HEK293 (cell line): Measurements from ENCODE around the gene CTPS2.
"Not testable (repeated sequence)": the region's sequence is repeated elsewhere in the genome, so short reads cannot be mapped to it uniquely, and the experiment has no call there.

Experiments
- REPIN1 ChIP-seq: fragments of 450-650 bp; formaldehyde crosslinking; IDR thresholded peaks from 2 replicates; pipeline ENCODE4 v1.5.1; 2017; ENCODE audit warnings: missing biosample characterization, missing genetic modification characterization, low read depth
- ZBTB8A ChIP-seq: fragments of 450-650 bp; formaldehyde crosslinking; IDR thresholded peaks from 2 replicates; pipeline ENCODE4 v1.5.1; 2016; ENCODE audit warnings: missing biosample characterization, missing genetic modification characterization
- ZNF354C ChIP-seq: fragments of 450-650 bp; formaldehyde crosslinking; IDR thresholded peaks from 2 replicates; pipeline ENCODE4 v1.5.1; 2016; ENCODE audit warnings: missing biosample characterization, missing genetic modification characterization, low read depth, borderline replicate concordance
- ZNF629 ChIP-seq: fragments of 450-650 bp; formaldehyde crosslinking; IDR thresholded peaks from 2 replicates; pipeline ENCODE4 v1.5.1; 2017; ENCODE audit warnings: missing biosample characterization, missing genetic modification characterization
- TF ChIP-seq, protein P1 (sequence below): fragments of 450-650 bp; formaldehyde crosslinking; IDR thresholded peaks from 2 replicates; pipeline ENCODE4 v1.5.1; 2016; ENCODE audit warnings: missing biosample characterization, missing genetic modification characterization
- TF ChIP-seq, protein P2 (sequence below): fragments of 450-650 bp; formaldehyde crosslinking; IDR thresholded peaks from 2 replicates; pipeline ENCODE4 v1.5.1; 2016; ENCODE audit warnings: missing biosample characterization, missing genetic modification characterization
- TF ChIP-seq, protein P3 (sequence below): fragments of 450-650 bp; formaldehyde crosslinking; IDR thresholded peaks from 2 replicates; pipeline ENCODE4 v1.5.1; 2016; ENCODE audit warnings: missing biosample characterization, missing genetic modification characterization
- TF ChIP-seq, protein P4 (sequence below): fragments of 450-650 bp; formaldehyde crosslinking; IDR thresholded peaks from 2 replicates; pipeline ENCODE4 v1.5.1; 2016; ENCODE audit warnings: missing biosample characterization, missing genetic modification characterization

DNA sequence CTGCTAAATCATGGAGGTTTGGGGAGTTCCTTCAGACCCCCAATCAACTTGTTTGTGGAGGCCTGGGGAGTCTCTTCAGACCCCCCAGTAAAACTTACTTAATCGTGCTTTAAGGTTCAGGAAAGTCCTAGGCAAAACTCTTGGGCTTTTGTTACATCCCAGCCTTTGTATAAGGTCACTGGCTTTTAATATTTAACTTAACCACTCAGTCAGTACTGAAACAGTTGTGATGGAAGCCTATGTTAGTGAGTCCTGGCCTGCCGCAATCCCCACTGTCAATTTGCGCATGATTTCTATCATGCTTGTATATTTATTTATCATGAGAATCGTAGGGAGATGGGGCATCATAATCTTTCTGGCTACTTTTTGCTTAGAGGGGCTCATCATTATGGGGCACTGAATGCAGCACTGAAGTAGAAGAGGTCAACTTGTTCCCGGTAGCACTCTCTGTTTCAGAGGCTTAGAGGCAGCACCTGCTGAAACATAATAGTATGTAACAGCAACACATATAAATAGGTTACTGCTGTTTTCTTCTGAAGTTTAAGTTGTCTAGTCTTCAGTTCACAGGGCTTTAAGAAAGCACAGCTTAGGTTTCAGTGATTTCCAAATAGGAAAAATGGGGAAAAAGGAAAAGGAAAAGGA is 14.0 kb upstream of the CTPS2 start:
- TF ChIP-seq, protein P1, sequence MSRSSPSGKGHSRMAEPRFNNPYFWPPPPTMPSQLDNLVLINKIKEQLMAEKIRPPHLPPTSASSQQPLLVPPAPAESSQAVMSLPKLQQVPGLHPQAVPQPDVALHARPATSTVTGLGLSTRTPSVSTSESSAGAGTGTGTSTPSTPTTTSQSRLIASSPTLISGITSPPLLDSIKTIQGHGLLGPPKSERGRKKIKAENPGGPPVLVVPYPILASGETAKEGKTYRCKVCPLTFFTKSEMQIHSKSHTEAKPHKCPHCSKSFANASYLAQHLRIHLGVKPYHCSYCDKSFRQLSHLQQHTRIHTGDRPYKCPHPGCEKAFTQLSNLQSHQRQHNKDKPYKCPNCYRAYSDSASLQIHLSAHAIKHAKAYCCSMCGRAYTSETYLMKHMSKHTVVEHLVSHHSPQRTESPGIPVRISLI (tag by site-specific recombination): not testable (repeated sequence)
- not testable (repeated sequence) for TF ChIP-seq ZNF354C; ZBTB8A (tag by site-specific recombination); REPIN1 (tag by site-specific recombination); ZNF629 (tag by site-specific recombination)
- TF ChIP-seq, protein P2, sequence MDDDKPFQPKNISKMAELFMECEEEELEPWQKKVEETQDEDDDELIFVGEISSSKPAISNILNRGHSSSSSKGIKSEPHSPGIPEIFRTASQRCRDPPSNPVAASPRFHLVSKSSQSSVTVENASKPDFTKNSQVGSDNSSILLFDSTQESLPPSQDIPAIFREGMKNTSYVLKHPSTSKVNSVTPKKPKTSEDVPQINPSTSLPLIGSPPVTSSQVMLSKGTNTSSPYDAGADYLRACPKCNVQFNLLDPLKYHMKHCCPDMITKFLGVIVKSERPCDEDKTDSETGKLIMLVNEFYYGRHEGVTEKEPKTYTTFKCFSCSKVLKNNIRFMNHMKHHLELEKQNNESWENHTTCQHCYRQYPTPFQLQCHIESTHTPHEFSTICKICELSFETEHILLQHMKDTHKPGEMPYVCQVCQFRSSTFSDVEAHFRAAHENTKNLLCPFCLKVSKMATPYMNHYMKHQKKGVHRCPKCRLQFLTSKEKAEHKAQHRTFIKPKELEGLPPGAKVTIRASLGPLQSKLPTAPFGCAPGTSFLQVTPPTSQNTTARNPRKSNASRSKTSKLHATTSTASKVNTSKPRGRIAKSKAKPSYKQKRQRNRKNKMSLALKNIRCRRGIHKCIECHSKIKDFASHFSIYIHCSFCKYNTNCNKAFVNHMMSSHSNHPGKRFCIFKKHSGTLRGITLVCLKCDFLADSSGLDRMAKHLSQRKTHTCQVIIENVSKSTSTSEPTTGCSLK: not testable (repeated sequence)
- TF ChIP-seq, protein P3, sequence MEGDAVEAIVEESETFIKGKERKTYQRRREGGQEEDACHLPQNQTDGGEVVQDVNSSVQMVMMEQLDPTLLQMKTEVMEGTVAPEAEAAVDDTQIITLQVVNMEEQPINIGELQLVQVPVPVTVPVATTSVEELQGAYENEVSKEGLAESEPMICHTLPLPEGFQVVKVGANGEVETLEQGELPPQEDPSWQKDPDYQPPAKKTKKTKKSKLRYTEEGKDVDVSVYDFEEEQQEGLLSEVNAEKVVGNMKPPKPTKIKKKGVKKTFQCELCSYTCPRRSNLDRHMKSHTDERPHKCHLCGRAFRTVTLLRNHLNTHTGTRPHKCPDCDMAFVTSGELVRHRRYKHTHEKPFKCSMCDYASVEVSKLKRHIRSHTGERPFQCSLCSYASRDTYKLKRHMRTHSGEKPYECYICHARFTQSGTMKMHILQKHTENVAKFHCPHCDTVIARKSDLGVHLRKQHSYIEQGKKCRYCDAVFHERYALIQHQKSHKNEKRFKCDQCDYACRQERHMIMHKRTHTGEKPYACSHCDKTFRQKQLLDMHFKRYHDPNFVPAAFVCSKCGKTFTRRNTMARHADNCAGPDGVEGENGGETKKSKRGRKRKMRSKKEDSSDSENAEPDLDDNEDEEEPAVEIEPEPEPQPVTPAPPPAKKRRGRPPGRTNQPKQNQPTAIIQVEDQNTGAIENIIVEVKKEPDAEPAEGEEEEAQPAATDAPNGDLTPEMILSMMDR (tag by site-specific recombination): not testable (repeated sequence)
- TF ChIP-seq, protein P4, sequence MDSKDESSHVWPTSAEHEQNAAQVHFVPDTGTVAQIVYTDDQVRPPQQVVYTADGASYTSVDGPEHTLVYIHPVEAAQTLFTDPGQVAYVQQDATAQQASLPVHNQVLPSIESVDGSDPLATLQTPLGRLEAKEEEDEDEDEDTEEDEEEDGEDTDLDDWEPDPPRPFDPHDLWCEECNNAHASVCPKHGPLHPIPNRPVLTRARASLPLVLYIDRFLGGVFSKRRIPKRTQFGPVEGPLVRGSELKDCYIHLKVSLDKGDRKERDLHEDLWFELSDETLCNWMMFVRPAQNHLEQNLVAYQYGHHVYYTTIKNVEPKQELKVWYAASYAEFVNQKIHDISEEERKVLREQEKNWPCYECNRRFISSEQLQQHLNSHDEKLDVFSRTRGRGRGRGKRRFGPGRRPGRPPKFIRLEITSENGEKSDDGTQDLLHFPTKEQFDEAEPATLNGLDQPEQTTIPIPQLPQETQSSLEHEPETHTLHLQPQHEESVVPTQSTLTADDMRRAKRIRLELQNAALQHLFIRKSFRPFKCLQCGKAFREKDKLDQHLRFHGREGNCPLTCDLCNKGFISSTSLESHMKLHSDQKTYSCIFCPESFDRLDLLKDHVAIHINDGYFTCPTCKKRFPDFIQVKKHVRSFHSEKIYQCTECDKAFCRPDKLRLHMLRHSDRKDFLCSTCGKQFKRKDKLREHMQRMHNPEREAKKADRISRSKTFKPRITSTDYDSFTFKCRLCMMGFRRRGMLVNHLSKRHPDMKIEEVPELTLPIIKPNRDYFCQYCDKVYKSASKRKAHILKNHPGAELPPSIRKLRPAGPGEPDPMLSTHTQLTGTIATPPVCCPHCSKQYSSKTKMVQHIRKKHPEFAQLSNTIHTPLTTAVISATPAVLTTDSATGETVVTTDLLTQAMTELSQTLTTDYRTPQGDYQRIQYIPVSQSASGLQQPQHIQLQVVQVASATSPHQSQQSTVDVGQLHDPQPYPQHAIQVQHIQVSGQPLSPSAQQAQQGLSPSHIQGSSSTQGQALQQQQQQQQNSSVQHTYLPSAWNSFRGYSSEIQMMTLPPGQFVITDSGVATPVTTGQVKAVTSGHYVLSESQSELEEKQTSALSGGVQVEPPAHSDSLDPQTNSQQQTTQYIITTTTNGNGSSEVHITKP (tag by site-specific recombination): not testable (repeated sequence)
